ENCODE measurements around the gene ETV6. TPM values are rescaled to one million over a fixed set of nuclear protein-coding genes. Genes with fewer than 3 reads are reported as not detected.

The ETV6 gene
- total RNA-seq, 1 experiment from 2014 or later = 17.2 TPM

- no TSS peak for BruUV-seq (replicated peaks)
- POLR2A ChIA-PET = no interaction called here
- TF ChIP-seq, protein P1, sequence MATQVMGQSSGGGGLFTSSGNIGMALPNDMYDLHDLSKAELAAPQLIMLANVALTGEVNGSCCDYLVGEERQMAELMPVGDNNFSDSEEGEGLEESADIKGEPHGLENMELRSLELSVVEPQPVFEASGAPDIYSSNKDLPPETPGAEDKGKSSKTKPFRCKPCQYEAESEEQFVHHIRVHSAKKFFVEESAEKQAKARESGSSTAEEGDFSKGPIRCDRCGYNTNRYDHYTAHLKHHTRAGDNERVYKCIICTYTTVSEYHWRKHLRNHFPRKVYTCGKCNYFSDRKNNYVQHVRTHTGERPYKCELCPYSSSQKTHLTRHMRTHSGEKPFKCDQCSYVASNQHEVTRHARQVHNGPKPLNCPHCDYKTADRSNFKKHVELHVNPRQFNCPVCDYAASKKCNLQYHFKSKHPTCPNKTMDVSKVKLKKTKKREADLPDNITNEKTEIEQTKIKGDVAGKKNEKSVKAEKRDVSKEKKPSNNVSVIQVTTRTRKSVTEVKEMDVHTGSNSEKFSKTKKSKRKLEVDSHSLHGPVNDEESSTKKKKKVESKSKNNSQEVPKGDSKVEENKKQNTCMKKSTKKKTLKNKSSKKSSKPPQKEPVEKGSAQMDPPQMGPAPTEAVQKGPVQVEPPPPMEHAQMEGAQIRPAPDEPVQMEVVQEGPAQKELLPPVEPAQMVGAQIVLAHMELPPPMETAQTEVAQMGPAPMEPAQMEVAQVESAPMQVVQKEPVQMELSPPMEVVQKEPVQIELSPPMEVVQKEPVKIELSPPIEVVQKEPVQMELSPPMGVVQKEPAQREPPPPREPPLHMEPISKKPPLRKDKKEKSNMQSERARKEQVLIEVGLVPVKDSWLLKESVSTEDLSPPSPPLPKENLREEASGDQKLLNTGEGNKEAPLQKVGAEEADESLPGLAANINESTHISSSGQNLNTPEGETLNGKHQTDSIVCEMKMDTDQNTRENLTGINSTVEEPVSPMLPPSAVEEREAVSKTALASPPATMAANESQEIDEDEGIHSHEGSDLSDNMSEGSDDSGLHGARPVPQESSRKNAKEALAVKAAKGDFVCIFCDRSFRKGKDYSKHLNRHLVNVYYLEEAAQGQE (IDR thresholded peaks at IDR 0.05; ENCODE audit: insufficient read depth in 1 of 2, low read depth in 2 of 2, low read length in 1 of 2) = no peak
- no peak for TF ChIP-seq POLR2AphosphoS5 (IDR thresholded peaks at IDR 0.05; ENCODE audit: low read depth, low read length)
- no peak for TF ChIP-seq TCF7L2 (IDR thresholded peaks at IDR 0.05; ENCODE audit: low read depth, low read length)
- no peak for TF ChIP-seq CTCF (IDR thresholded peaks at IDR 0.05)
- no peak for TF ChIP-seq SIN3A (IDR thresholded peaks at IDR 0.05; ENCODE audit: borderline replicate concordance, insufficient read depth, low read depth, low read length)
- H3K36me3 ChIP-seq (ENCODE audit: control insufficient read depth, insufficient read depth, low read length) = no peaks in the 10 kb centered on the region
- no peak for ATAC-seq
- H3K27ac ChIP-seq (ENCODE audit: low read length) = no peak overlapping the region
- no peak for DNase-seq (ENCODE audit: low read depth, low spot score)
- H3K4me3 ChIP-seq (ENCODE audit: low read depth in 2 of 2, low read length in 2 of 2) = no peak overlapping the region
- H3K27me3 ChIP-seq (ENCODE audit: control insufficient read depth, insufficient read depth, low read length) = no peaks in the 10 kb centered on the region
- in situ Hi-C loops (cut with HindIII; ENCODE audit: low pct_unique_long_range_greater_than_20kb, low sequenced_read_pairs) = no loop called here
- CTCF ChIA-PET = no interaction called here
- no peaks in the 10 kb centered on the region for H3K9me3 ChIP-seq (ENCODE audit: control insufficient read depth, insufficient read depth, low read depth, low read length)
- H3K4me1 ChIP-seq (ENCODE audit: control insufficient read depth, insufficient read depth, low read length) = no peaks in the 10 kb centered on the region
- intact Hi-C loops (cut with micrococcal nuclease; ENCODE audit: unreplicated experiment) = no loop called here
Measured at GRCh38 chr12:11786638-11787365, 137.3 kb downstream of the ETV6 start.

- no peak overlapping the region for H3K27ac ChIP-seq (ENCODE audit: low read length)
- no peak for ATAC-seq
- H3K4me3 ChIP-seq (ENCODE audit: low read depth in 2 of 2, low read length in 2 of 2) = no peak overlapping the region
- no peaks in the 10 kb centered on the region for H3K4me1 ChIP-seq (ENCODE audit: control insufficient read depth, insufficient read depth, low read length)
- H3K27me3 ChIP-seq (ENCODE audit: control insufficient read depth, insufficient read depth, low read length) = no peaks in the 10 kb centered on the region
- intact Hi-C loops (cut with micrococcal nuclease; ENCODE audit: unreplicated experiment) (no loop called here), in situ Hi-C loops (cut with HindIII; ENCODE audit: low pct_unique_long_range_greater_than_20kb, low sequenced_read_pairs) (no loop called here)
- H3K36me3 ChIP-seq (ENCODE audit: control insufficient read depth, insufficient read depth, low read length) = no peaks in the 10 kb centered on the region
- no peak for DNase-seq (ENCODE audit: low read depth, low spot score)
- no TSS peak for BruUV-seq (replicated peaks)
- TF ChIP-seq TCF7L2 (IDR thresholded peaks at IDR 0.05; ENCODE audit: low read depth, low read length) (no peak), SIN3A (IDR thresholded peaks at IDR 0.05; ENCODE audit: borderline replicate concordance, insufficient read depth, low read depth, low read length) (no peak)
- POLR2A ChIA-PET = no interaction called here
- CTCF ChIA-PET = no interaction called here
- no peaks in the 10 kb centered on the region for H3K9me3 ChIP-seq (ENCODE audit: control insufficient read depth, insufficient read depth, low read depth, low read length)
Measured at GRCh38 chr12:11787437-11787836, 138.0 kb downstream of the ETV6 start.

Data from Panc1 (cell line).